WTC11 (cell line): Measurements from ENCODE around the gene OVOL2.

ENCODE experiments used
- NR2C2 ChIP-seq: sonication (generic); formaldehyde crosslinking; IDR thresholded peaks from 2 replicates; pipeline ENCODE4 v1.8.0; 2022; ENCODE audit warnings: mild to moderate bottlenecking, missing genetic modification reagents
- SP1 ChIP-seq: sonication (generic); formaldehyde crosslinking; conservative IDR thresholded peaks from 2 replicates; pipeline ENCODE4 v1.8.1; 2022; ENCODE audit warnings: missing genetic modification reagents
- ZNF317 ChIP-seq: sonication (generic); formaldehyde crosslinking; IDR thresholded peaks from 2 replicates; pipeline ENCODE4 v1.8.1; 2023; ENCODE audit warnings: low read depth, mild to moderate bottlenecking, moderate library complexity, missing genetic modification reagents, borderline replicate concordance
- TF ChIP-seq, protein P1 (sequence below): sonication (generic); formaldehyde crosslinking; IDR thresholded peaks from 2 replicates; pipeline ENCODE4 v1.8.1; 2023; ENCODE audit warnings: mild to moderate bottlenecking, missing genetic modification reagents, moderate library complexity
- TF ChIP-seq, protein P2 (sequence below): fragments of 250-450 bp; sonication (Bioruptor Pico); IDR thresholded peaks from 2 replicates; pipeline ENCODE4 v1.9.0; 2021; ENCODE audit warnings: mild to moderate bottlenecking
- TF ChIP-seq, protein P3 (sequence below): fragments of 200-600 bp; IDR thresholded peaks from 2 replicates; pipeline ENCODE4 v1.8.0; 2022; ENCODE audit warnings: antibody characterized with exemption

DNA sequence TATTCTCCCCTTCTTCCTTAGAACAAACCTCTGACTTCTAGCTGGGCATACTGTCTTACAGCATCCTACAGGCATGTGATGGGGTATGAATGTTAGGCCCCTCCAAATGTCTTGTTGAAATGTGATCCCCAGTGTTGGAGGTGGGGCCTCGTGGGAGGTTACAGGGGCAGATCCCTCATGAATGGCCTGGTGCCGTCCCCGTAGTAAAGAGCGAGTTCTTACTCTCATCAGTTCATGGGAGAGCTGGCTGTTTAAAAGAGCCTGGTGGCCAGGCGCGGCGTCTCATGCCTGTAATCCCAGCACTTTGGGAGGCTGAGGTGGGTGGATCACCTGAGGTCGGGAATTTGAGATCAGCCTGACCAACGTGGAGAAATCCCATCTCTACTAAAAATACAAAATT, 15.5 kb downstream of the OVOL2 start:
- TF ChIP-seq, protein P1, sequence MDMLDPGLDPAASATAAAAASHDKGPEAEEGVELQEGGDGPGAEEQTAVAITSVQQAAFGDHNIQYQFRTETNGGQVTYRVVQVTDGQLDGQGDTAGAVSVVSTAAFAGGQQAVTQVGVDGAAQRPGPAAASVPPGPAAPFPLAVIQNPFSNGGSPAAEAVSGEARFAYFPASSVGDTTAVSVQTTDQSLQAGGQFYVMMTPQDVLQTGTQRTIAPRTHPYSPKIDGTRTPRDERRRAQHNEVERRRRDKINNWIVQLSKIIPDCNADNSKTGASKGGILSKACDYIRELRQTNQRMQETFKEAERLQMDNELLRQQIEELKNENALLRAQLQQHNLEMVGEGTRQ (CRISPR knock-in tag): no peak
- TF ChIP-seq, protein P2, sequence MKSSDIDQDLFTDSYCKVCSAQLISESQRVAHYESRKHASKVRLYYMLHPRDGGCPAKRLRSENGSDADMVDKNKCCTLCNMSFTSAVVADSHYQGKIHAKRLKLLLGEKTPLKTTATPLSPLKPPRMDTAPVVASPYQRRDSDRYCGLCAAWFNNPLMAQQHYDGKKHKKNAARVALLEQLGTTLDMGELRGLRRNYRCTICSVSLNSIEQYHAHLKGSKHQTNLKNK (CRISPR knock-in tag): no peak
- TF ChIP-seq SP1 (CRISPR knock-in tag) (no peak), NR2C2 (CRISPR knock-in tag) (no peak), ZNF317 (CRISPR knock-in tag) (no peak)
- TF ChIP-seq, protein P3, sequence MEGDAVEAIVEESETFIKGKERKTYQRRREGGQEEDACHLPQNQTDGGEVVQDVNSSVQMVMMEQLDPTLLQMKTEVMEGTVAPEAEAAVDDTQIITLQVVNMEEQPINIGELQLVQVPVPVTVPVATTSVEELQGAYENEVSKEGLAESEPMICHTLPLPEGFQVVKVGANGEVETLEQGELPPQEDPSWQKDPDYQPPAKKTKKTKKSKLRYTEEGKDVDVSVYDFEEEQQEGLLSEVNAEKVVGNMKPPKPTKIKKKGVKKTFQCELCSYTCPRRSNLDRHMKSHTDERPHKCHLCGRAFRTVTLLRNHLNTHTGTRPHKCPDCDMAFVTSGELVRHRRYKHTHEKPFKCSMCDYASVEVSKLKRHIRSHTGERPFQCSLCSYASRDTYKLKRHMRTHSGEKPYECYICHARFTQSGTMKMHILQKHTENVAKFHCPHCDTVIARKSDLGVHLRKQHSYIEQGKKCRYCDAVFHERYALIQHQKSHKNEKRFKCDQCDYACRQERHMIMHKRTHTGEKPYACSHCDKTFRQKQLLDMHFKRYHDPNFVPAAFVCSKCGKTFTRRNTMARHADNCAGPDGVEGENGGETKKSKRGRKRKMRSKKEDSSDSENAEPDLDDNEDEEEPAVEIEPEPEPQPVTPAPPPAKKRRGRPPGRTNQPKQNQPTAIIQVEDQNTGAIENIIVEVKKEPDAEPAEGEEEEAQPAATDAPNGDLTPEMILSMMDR: no peak
